Astrocyte of the cerebellum (primary cell): Measurements from ENCODE around the gene ARL6IP1.
"Not testable (repeated sequence)": the region's sequence is repeated elsewhere in the genome, so short reads cannot be mapped to it uniquely, and the experiment has no call there.

ENCODE experiments used
- DNase-seq: peaks from one replicate; pipeline ENCODE4 v3.0.0-alpha.2; 2011; ENCODE audit warnings: low read depth
- H3K4me3 ChIP-seq: 2 replicates; pipeline ENCODE4 v1.5.1; 2011; ENCODE audit warnings: mild to moderate bottlenecking, low read depth, low read length, moderate library complexity
- in situ Hi-C: cut with HindIII; loops from 2 replicates; pipeline ENCODE4 v1.10.0; 2017; ENCODE audit warnings: low sequenced_read_pairs
- TF ChIP-seq, protein P1 (sequence below): IDR thresholded peaks from 2 replicates; pipeline ENCODE4 v1.5.1; 2012; ENCODE audit warnings: low read length, low read depth, moderate library complexity, mild to moderate bottlenecking; ENCODE audit errors: missing control alignments

The ARL6IP1 gene

DNA sequence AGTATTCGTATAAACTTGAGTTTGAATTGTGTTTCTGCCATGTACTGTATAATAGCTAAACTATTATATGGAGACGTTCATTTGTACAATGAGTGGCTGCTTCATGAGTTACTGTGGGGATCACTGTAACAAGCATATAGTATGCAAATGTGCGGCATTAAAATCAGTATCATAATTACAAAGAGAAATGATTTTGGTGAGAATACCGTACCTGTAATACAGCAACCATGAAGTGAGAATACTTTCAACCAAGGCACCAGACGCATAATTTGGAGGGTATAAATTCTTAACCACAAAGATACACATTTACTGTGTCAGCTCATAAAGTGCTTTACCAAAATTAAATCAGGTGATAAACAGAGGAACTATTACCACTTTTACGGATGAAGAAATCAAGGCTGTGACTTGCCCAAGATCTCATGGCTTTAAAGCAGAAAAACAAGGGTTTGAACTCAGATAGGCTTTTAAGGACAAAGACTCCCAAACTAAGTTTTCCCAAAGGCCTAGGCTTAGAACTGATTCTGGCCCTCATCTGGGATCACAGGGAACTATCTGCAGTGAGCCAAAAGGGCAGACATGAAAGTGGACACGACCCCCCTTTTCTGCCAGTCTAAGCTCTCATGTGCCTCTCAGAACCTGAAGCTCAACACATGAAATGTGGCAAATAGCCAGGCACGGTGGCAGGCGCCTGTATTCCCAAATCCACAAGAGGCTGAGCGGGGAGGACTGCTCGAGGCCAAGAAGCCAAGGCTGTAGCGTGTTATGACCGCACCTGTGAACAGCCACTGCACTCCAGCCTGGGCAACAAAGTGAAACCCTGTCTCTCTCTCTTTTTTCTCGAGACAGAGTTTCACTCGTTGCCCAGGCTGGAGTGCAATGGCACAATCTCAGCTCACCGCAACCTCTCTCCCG is 17.7 kb downstream of the ARL6IP1 start:
- no peak for DNase-seq
- TF ChIP-seq, protein P1, sequence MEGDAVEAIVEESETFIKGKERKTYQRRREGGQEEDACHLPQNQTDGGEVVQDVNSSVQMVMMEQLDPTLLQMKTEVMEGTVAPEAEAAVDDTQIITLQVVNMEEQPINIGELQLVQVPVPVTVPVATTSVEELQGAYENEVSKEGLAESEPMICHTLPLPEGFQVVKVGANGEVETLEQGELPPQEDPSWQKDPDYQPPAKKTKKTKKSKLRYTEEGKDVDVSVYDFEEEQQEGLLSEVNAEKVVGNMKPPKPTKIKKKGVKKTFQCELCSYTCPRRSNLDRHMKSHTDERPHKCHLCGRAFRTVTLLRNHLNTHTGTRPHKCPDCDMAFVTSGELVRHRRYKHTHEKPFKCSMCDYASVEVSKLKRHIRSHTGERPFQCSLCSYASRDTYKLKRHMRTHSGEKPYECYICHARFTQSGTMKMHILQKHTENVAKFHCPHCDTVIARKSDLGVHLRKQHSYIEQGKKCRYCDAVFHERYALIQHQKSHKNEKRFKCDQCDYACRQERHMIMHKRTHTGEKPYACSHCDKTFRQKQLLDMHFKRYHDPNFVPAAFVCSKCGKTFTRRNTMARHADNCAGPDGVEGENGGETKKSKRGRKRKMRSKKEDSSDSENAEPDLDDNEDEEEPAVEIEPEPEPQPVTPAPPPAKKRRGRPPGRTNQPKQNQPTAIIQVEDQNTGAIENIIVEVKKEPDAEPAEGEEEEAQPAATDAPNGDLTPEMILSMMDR: no peak
- H3K4me3 ChIP-seq: no peak overlapping the region
- in situ Hi-C loops: no loop called here

DNA sequence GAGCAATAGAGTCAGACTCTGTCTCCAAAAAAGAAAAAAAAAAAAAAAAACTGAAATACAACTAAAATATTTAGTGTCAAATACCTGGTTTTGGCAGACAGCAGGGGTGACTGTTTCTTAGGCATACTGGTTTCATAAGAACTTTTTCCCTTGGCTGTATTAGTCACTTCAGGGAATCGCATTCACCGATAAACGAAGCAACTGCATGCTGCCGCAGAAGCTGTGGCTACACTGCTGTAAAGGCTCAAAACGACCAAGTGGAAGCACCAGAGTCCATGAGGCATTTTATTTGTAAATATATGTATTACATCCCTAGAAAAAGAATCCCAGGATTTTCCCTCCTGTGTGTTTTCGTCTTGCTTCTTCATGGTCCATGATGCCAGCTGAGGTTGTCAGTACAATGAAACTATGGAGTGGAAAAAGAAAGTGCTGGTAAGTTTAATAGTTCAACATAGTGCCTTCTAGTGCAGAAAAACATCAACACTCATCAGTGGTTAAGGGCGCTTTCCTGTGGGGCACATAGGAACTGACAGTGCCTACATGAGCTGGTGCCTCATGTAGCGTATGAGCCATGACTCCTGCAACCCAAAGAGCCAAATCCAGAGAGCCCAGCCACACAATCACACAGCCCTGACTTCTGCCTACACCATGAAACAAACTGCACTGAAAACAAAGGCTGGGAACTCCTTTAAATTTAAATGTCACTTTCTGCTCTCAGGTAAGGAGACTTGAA is 18.5 kb downstream of the ARL6IP1 start:
- TF ChIP-seq, protein P1: no peak
- in situ Hi-C loops: no loop called here
- H3K4me3 ChIP-seq: no peak overlapping the region
- DNase-seq: no peak

- H3K4me3 ChIP-seq, in situ Hi-C loops, DNase-seq: not testable (repeated sequence)
Measured at GRCh38 chr16:18781232-18781631, 20.1 kb downstream of the ARL6IP1 start.

DNA sequence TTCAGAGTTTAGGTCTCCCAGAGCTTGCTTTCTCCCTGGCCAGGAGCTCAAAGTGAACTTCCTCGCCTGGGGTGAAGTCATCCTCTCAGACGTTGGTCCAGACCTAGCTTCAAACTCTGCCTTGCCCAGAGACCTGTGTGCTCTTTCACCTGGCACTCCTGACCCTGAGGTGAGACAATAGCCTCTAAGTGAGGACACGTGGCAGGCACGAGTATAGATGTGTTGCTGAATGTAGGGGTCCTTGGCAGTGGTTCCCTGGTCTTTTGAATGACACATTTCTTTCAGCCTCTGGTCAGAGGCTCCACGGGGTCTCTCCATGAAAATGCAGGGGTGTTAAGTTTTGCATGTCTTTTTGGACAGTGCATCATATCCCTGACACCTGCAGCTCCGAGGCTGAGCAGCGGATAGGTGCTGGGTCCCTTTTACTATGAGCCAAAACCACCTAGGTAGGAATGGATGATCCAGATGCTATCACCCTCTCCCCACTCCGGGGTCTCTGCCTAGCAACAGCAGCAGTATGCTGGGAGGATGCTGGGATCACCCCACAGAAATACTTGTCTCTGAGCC is 20.8 kb downstream of the ARL6IP1 start:
- H3K4me3 ChIP-seq, DNase-seq, in situ Hi-C loops: not testable (repeated sequence)

DNA sequence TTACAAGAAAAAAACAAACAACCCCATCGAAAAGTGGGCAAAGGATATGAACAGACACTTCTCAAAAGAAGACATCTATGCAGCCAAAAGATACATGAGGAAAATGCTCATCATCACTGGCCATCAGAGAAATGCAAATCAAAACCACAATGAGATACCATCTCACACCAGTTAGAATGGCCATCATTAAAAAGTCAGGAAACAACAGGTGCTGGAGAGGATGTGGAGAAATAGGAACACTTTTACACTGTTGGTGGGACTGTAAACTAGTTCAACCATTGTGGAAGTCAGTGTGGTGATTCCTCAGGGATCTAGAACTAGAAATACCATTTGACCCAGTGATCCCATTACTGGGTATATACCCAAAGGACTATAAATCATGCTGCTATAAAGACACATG is 23.7 kb downstream of the ARL6IP1 start:
- H3K4me3 ChIP-seq, in situ Hi-C loops, DNase-seq: not testable (repeated sequence)

GRCh38 chr16:18776334-18776733 is 25.0 kb downstream of the ARL6IP1 start:
- in situ Hi-C loops, DNase-seq, H3K4me3 ChIP-seq: not testable (repeated sequence)

DNA sequence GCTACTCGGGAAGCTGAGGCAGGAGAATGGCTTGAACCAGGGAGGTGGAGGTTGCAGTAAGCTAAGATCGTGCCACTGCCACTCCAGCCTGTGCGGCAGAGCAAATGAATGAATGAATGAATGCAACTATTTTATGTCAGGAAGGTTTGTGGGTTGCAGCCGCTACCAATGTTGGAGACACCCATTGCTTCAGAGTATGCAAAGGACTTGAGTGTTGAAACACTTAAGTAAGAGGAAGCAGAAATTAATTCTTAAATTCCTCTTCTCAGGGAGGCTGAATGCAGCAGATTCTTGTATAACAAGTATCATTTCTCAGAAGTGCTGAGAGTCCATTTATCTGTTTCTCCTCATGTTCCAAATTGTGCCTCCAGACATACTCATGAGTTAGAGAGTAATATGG is 26.7 kb downstream of the ARL6IP1 start:
- H3K4me3 ChIP-seq, in situ Hi-C loops, DNase-seq: not testable (repeated sequence)

GRCh38 chr16:18772171-18772570 is 29.2 kb downstream of the ARL6IP1 start:
- in situ Hi-C loops, DNase-seq, H3K4me3 ChIP-seq: not testable (repeated sequence)

DNA sequence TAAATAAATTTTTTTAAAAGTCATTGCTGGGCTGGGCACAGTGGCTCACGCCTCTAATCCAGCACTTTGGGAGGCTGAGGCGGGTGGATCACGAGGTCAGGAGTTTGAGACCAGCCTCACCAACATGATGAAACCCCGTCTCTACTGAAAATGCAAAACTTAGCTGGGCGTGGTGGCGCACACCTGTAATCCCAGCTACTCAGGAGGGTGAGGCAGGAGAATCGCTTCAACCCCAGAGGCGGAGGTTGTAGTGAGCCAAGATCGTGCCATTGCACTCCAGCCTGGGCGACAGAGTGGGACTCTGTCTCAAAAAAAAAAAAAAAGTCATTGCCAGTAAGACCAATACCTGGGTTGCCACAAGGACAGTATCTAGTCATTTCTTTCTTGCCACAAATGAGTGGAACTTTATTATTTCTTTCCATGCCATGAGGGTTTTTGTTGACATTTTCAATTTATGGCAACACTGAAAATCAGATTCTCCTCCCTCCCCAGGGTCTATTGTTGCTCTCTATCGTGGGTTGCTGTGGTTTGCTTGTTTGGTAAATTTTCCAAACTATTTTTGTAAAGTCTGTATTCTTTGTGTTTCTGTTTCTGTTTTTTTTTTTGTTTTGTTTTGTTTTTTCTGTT is 30.9 kb downstream of the ARL6IP1 start:
- DNase-seq, H3K4me3 ChIP-seq, in situ Hi-C loops: not testable (repeated sequence)

GRCh38 chr16:18767217-18767616 is 34.1 kb downstream of the ARL6IP1 start:
- DNase-seq, in situ Hi-C loops, H3K4me3 ChIP-seq: not testable (repeated sequence)

DNA sequence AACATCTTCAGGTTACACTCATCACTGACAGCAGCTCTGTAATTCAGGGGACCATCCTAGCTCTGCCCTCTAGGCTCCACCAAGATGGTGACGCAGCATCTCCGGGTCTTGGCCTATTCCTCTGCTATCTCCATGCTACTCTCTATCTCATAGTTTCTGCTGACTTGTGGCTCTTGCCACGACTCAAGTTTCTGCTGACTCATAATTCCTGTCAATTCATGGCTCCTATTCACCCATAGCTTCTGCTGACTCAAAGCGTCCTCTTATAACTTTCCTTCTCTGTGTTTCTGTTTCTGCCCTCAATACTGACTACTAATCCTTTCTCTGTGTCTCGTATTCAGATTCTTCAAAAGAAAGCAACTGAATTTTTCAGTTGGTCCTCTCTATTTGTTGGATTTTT is 38.6 kb downstream of the ARL6IP1 start:
- in situ Hi-C loops, DNase-seq, H3K4me3 ChIP-seq: not testable (repeated sequence)
